Osteoblast (primary cell): ENCODE results near the gene DCLRE1B. TPM values are rescaled to one million over a fixed set of nuclear protein-coding genes. Genes with fewer than 3 reads are reported as not detected.

Experiments
- DNase-seq: peaks from one replicate; pipeline ENCODE4 v3.0.0; 2011; ENCODE audit warnings: low spot score, mixed read lengths; ENCODE audit not compliant: insufficient read length; ENCODE audit errors: missing footprints
- H2AFZ ChIP-seq: 2 replicates; pipeline ENCODE4 v1.6.0; 2011; ENCODE audit warnings: mild to moderate bottlenecking, low read length
- H3K27ac ChIP-seq: 2 replicates; pipeline ENCODE4 v1.5.1; 2011; ENCODE audit warnings: mild to moderate bottlenecking, low read depth, low read length, moderate library complexity
- H3K27me3 ChIP-seq: 2 replicates; pipeline ENCODE4 v1.6.0; 2012; ENCODE audit warnings: mild to moderate bottlenecking, control low read depth, inconsistent platforms, low read length, moderate library complexity; ENCODE audit not compliant: insufficient read depth
- H3K36me3 ChIP-seq: 2 replicates; pipeline ENCODE4 v1.5.1; 2011; ENCODE audit warnings: mild to moderate bottlenecking, low read length, control low read depth, moderate library complexity; ENCODE audit not compliant: insufficient read depth
- H3K4me1 ChIP-seq: 2 replicates; pipeline ENCODE4 v1.5.1; 2011; ENCODE audit warnings: mild to moderate bottlenecking, low read length, control low read depth, moderate library complexity; ENCODE audit not compliant: insufficient read depth
- H3K4me2 ChIP-seq: 2 replicates; pipeline ENCODE4 v1.6.0; 2011; ENCODE audit warnings: mild to moderate bottlenecking, low read length; ENCODE audit not compliant: insufficient read depth
- H3K4me3 ChIP-seq: fragments of 200-600 bp; sonication (generic); 3 replicates; pipeline ENCODE4 v1.5.1; 2012; ENCODE audit warnings: mild to moderate bottlenecking, low read length, inconsistent platforms; ENCODE audit not compliant: insufficient read depth
- H3K79me2 ChIP-seq: 2 replicates; pipeline ENCODE4 v1.6.0; 2012; ENCODE audit warnings: mild to moderate bottlenecking, low read length, control low read depth, inconsistent platforms; ENCODE audit not compliant: insufficient read depth
- H3K9me3 ChIP-seq: 2 replicates; pipeline ENCODE4 v1.5.1; 2011; ENCODE audit warnings: low read depth, low read length, control low read depth
- H4K20me1 ChIP-seq: 2 replicates; pipeline ENCODE4 v1.6.0; 2012; ENCODE audit warnings: mild to moderate bottlenecking, low read length, control low read depth; ENCODE audit not compliant: insufficient read depth
- CTCF ChIP-seq: IDR thresholded peaks from 2 replicates; pipeline ENCODE4 v1.5.1; 2011; ENCODE audit warnings: mild to moderate bottlenecking, low read depth, low read length, moderate library complexity; ENCODE audit errors: extremely low read depth
- total RNA-seq: library from RNA; depleted of rRNA; stranded (reverse); fragments of >200 nt; gene quantifications from 2 replicates; pipeline ENCODE4 v1.2.3, GENCODE V29; 2012

The DCLRE1B gene
- total RNA-seq, 1 donor, result 3.6 TPM

- peak overlapping the region; percentile 92 for H3K27ac ChIP-seq
- no peak overlapping the region for H3K4me2 ChIP-seq
- H2AFZ ChIP-seq, result no peak overlapping the region
- no peaks in the 10 kb centered on the region for H3K9me3 ChIP-seq
- DNase-seq, result no peak
- no peak overlapping the region for H3K4me3 ChIP-seq
- TF ChIP-seq CTCF, result no peak
- no peaks in the 10 kb centered on the region for H3K79me2 ChIP-seq
- H3K4me1 ChIP-seq, result peaks cover 21% of the 10 kb centered on the region
- no peaks in the 10 kb centered on the region for H4K20me1 ChIP-seq
- H3K36me3 ChIP-seq, result no peaks in the 10 kb centered on the region
- no peaks in the 10 kb centered on the region for H3K27me3 ChIP-seq
Measured at GRCh38 chr1:113861641-113862040, 43.5 kb upstream of the DCLRE1B start.

GRCh38 chr1:113868387-113869083 lies 36.6 kb upstream of the DCLRE1B start:
- DNase-seq, result peak; percentile 50
- no peak for TF ChIP-seq CTCF
- H3K4me3 ChIP-seq, result no peak overlapping the region
- H3K27me3 ChIP-seq, result no peaks in the 10 kb centered on the region
- no peak overlapping the region for H3K4me2 ChIP-seq
- peaks cover 30% of the 10 kb centered on the region for H3K4me1 ChIP-seq
- peak overlapping the region; percentile 17 for H3K27ac ChIP-seq
- H3K36me3 ChIP-seq, result no peaks in the 10 kb centered on the region
- H3K79me2 ChIP-seq, result no peaks in the 10 kb centered on the region
- H2AFZ ChIP-seq, result peak overlapping the region; percentile 81
- H4K20me1 ChIP-seq, result no peaks in the 10 kb centered on the region
- H3K9me3 ChIP-seq, result no peaks in the 10 kb centered on the region

DNA sequence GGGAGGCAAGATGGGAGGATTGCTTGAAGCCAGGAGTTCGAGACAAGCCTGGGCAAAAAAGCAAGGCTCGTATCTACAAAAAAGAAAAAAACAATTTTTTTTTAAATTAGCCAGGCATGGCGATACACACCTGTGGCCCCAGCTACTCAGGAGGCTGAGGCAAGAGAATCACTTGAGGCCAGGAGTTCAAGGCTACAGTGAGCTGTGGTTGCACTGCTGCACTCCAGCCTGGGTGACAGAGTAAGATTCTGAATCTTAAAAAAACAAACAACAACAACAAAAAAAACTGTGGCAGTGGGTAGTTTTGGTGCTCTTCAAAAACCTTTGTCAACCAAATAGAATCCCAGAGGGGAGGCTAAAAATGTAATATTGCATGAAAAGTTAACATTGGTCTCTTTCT lies 34.3 kb upstream of the DCLRE1B start:
- H3K4me2 ChIP-seq, result no peak overlapping the region
- H3K27ac ChIP-seq, result no peak overlapping the region
- no peak for DNase-seq
- no peaks in the 10 kb centered on the region for H3K36me3 ChIP-seq
- H4K20me1 ChIP-seq, result no peaks in the 10 kb centered on the region
- H3K4me1 ChIP-seq, result peaks cover 35% of the 10 kb centered on the region
- no peaks in the 10 kb centered on the region for H3K27me3 ChIP-seq
- H2AFZ ChIP-seq, result no peak overlapping the region
- no peak overlapping the region for H3K4me3 ChIP-seq
- H3K9me3 ChIP-seq, result no peaks in the 10 kb centered on the region
- TF ChIP-seq CTCF, result no peak
- H3K79me2 ChIP-seq, result no peaks in the 10 kb centered on the region

GRCh38 chr1:113871597-113872113 lies 33.5 kb upstream of the DCLRE1B start, which contains the start of gene PTPN22:
TSS of gene PTPN22 (minus strand) at chr1:113871712.
- Histone ChIP-seq H3K27ac (peak within 1 kb of the TSS; percentile 45), H3K4me3 (peak within 1 kb of the TSS; percentile 16), H3K27me3 (no peaks in the 10 kb centered on the region), H2AFZ (peak within 1 kb of the TSS; percentile 84), H3K4me2 (peak within 1 kb of the TSS; percentile 64), H3K36me3 (no peaks in the 10 kb centered on the region), H3K4me1 (peaks cover 35% of the 10 kb centered on the region), H3K79me2 (no peaks in the 10 kb centered on the region), H4K20me1 (no peaks in the 10 kb centered on the region), H3K9me3 (no peaks in the 10 kb centered on the region)
- DNase-seq, result no peak
- TF ChIP-seq CTCF, result no peak
